Measurements from ENCODE around the gene HFE. TPM values are rescaled to one million over a fixed set of nuclear protein-coding genes. Genes with fewer than 3 reads are reported as not detected.

The HFE gene
- total RNA-seq, 2 experiments from 2014 or later, result 0.69 to 0.72 TPM

DNA sequence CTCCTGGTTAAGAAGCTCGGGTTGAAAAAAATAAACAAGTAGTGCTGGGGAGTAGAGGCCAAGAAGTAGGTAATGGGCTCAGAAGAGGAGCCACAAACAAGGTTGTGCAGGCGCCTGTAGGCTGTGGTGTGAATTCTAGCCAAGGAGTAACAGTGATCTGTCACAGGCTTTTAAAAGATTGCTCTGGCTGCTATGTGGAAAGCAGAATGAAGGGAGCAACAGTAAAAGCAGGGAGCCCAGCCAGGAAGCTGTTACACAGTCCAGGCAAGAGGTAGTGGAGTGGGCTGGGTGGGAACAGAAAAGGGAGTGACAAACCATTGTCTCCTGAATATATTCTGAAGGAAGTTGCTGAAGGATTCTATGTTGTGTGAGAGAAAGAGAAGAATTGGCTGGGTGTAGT is 2.0 kb downstream of the HFE start:
- Histone ChIP-seq H3K4me3 (ENCODE audit: low read depth, low read length, poor library complexity, severe bottlenecking) (no peak overlapping the region), H4K20me1 (ENCODE audit: insufficient read depth, low read length) (no peaks in the 10 kb centered on the region), H3K4me2 (ENCODE audit: low read length) (no peak overlapping the region), H3K79me2 (ENCODE audit: insufficient read depth, low read depth, low read length) (no peaks in the 10 kb centered on the region), H3K4me1 (ENCODE audit: insufficient read depth, low read length, poor library complexity, severe bottlenecking) (peaks cover 26% of the 10 kb centered on the region), H3K36me3 (ENCODE audit: insufficient read depth, low read length) (no peaks in the 10 kb centered on the region), H3K9me3 (ENCODE audit: low read length) (no peaks in the 10 kb centered on the region), H2AFZ (ENCODE audit: low read length) (no peak overlapping the region), H3K9me2 (ENCODE audit: insufficient read depth, low read length) (no peaks in the 10 kb centered on the region), H3K27ac (ENCODE audit: low read depth, low read length, poor library complexity, severe bottlenecking) (no peak overlapping the region)
- no peak for DNase-seq (ENCODE audit: low spot score)
- intact Hi-C loops (cut with micrococcal nuclease; ENCODE audit: unreplicated experiment), result no loop called here
- POLR2A ChIA-PET, result interaction anchor here (0.6 kb wide), 1 partner anchor 15 kb away, joined by 7 read pairs; a partner anchor contains a TSS
- TF ChIP-seq CTCF (conservative IDR thresholded peaks at IDR 0.05; ENCODE audit: low read length) (no peak), EZH2phosphoT487 (IDR thresholded peaks at IDR 0.05; ENCODE audit: borderline replicate concordance, low read depth, low read length) (no peak)
- no TSS peak for BruUV-seq (replicated peaks)
- CTCF ChIA-PET (ENCODE audit: unreplicated experiment), result no interaction called here

DNA sequence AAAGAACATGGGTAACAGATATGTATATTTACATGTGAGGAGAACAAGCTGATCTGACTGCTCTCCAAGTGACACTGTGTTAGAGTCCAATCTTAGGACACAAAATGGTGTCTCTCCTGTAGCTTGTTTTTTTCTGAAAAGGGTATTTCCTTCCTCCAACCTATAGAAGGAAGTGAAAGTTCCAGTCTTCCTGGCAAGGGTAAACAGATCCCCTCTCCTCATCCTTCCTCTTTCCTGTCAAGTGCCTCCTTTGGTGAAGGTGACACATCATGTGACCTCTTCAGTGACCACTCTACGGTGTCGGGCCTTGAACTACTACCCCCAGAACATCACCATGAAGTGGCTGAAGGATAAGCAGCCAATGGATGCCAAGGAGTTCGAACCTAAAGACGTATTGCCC is 5.2 kb downstream of the HFE start:
- ChIA-PET POLR2A (interaction anchor here (0.6 to 2.4 kb wide), 8 partner anchors 11 to 691 kb away, joined by 3 to 11 read pairs (median 3); a partner anchor contains a TSS), CTCF (ENCODE audit: unreplicated experiment) (no interaction called here)
- intact Hi-C loops (cut with micrococcal nuclease; ENCODE audit: unreplicated experiment), result no loop called here
- no TSS peak for BruUV-seq (replicated peaks)
- Histone ChIP-seq H3K4me3 (ENCODE audit: low read depth, low read length, poor library complexity, severe bottlenecking) (no peak overlapping the region), H3K4me2 (ENCODE audit: low read length) (no peak overlapping the region), H3K36me3 (ENCODE audit: insufficient read depth, low read length) (no peaks in the 10 kb centered on the region), H3K9me2 (ENCODE audit: insufficient read depth, low read length) (no peaks in the 10 kb centered on the region), H2AFZ (ENCODE audit: low read length) (no peak overlapping the region), H3K4me1 (ENCODE audit: insufficient read depth, low read length, poor library complexity, severe bottlenecking) (peaks cover 22% of the 10 kb centered on the region), H4K20me1 (ENCODE audit: insufficient read depth, low read length) (no peaks in the 10 kb centered on the region), H3K27ac (ENCODE audit: low read depth, low read length, poor library complexity, severe bottlenecking) (no peak overlapping the region), H3K9me3 (ENCODE audit: low read length) (no peaks in the 10 kb centered on the region), H3K79me2 (ENCODE audit: insufficient read depth, low read depth, low read length) (no peaks in the 10 kb centered on the region)
- peak; percentile 36 for DNase-seq (ENCODE audit: low spot score)
- TF ChIP-seq CTCF (conservative IDR thresholded peaks at IDR 0.05; ENCODE audit: low read length), result no peak
- TF ChIP-seq EZH2phosphoT487 (IDR thresholded peaks at IDR 0.05; ENCODE audit: borderline replicate concordance, low read depth, low read length), result no peak

DNA sequence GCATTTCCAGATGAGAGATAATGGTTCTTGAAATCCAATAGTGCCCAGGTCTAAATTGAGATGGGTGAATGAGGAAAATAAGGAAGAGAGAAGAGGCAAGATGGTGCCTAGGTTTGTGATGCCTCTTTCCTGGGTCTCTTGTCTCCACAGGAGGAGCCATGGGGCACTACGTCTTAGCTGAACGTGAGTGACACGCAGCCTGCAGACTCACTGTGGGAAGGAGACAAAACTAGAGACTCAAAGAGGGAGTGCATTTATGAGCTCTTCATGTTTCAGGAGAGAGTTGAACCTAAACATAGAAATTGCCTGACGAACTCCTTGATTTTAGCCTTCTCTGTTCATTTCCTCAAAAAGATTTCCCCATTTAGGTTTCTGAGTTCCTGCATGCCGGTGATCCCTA is 6.8 kb downstream of the HFE start:
- TF ChIP-seq CTCF (conservative IDR thresholded peaks at IDR 0.05; ENCODE audit: low read length) (no peak), EZH2phosphoT487 (IDR thresholded peaks at IDR 0.05; ENCODE audit: borderline replicate concordance, low read depth, low read length) (no peak)
- ChIA-PET CTCF (ENCODE audit: unreplicated experiment) (interaction anchor here (1.0 kb wide), 1 partner anchor 33 kb away, joined by 3 read pairs; no protein-coding TSS in a partner anchor), POLR2A (interaction anchor here (0.9 to 2.2 kb wide), 4 partner anchors 31 to 69 kb away, joined by 3 to 9 read pairs (median 4); no protein-coding TSS in a partner anchor)
- peaks cover 11% of the 10 kb centered on the region for H3K4me1 ChIP-seq (ENCODE audit: insufficient read depth, low read length, poor library complexity, severe bottlenecking)
- no peak overlapping the region for H3K27ac ChIP-seq (ENCODE audit: low read depth, low read length, poor library complexity, severe bottlenecking)
- intact Hi-C loops (cut with micrococcal nuclease; ENCODE audit: unreplicated experiment), result no loop called here
- H3K4me2 ChIP-seq (ENCODE audit: low read length), result no peak overlapping the region
- no peaks in the 10 kb centered on the region for H4K20me1 ChIP-seq (ENCODE audit: insufficient read depth, low read length)
- DNase-seq (ENCODE audit: low spot score), result no peak
- no peaks in the 10 kb centered on the region for H3K79me2 ChIP-seq (ENCODE audit: insufficient read depth, low read depth, low read length)
- no peak overlapping the region for H2AFZ ChIP-seq (ENCODE audit: low read length)
- no peaks in the 10 kb centered on the region for H3K36me3 ChIP-seq (ENCODE audit: insufficient read depth, low read length)
- no peaks in the 10 kb centered on the region for H3K9me2 ChIP-seq (ENCODE audit: insufficient read depth, low read length)
- H3K4me3 ChIP-seq (ENCODE audit: low read depth, low read length, poor library complexity, severe bottlenecking), result no peak overlapping the region
- no TSS peak for BruUV-seq (replicated peaks)
- H3K9me3 ChIP-seq (ENCODE audit: low read length), result no peaks in the 10 kb centered on the region

Data from OCI-LY7 (cell line).